OCI-LY7 (cell line): ENCODE data around the gene CYP27C1.

Source experiments
- CTCF ChIP-seq: fragments of 200-600 bp; sonication (generic); conservative IDR thresholded peaks from 2 replicates; pipeline ENCODE4 v1.5.1; 2014; ENCODE audit warnings: mild to moderate bottlenecking, antibody characterized with exemption, low read length, moderate library complexity, mixed read lengths
- EZH2phosphoT487 ChIP-seq: fragments of 200-600 bp; sonication (generic); IDR thresholded peaks from 2 replicates; pipeline ENCODE4 v1.6.1; 2018; ENCODE audit warnings: low read depth, borderline replicate concordance, mild to moderate bottlenecking, mixed run types, antibody characterized with exemption, low read length, moderate library complexity, mixed read lengths

DNA sequence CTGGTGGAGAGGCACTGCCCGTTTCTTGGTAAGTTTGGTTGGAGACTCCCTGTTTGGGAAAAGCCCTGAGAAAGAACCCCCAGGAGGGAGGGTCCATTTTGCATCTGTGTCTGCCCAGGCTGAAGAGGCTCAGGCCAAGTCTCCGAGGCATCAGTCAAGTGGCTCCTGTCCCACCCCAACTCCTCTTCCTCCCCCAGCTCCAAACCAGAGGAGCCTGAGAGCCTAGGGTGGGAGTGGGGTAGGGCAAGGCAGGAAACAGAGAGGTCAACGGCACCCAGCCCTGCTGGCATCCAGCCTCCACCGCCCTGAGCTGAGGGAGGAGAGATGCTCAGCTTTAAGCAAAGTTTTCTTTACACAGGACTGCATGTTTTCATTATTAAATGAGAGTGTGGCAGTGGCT, 38.2 kb downstream of the CYP27C1 start:
- TF ChIP-seq CTCF (no peak), EZH2phosphoT487 (no peak)
